ENCODE results near the gene EPB41L1. TPM values are rescaled to one million over a fixed set of nuclear protein-coding genes. Genes with fewer than 3 reads are reported as not detected.
A peak's percentile ranks its signal among the peaks of the same experiment; 100 is the strongest.

Gene EPB41L1
- total RNA-seq, 1 donor from 2014 or later = 35.6 TPM

- no peak for TF ChIP-seq CTCF (IDR thresholded peaks at IDR 0.05; ENCODE audit: unreplicated experiment)
- Mint-ChIP-seq H3K9me3 (ENCODE audit: low read depth) (no peaks in the 10 kb centered on the region), H3K36me3 (ENCODE audit: insufficient read depth) (no peaks in the 10 kb centered on the region), H3K27ac (peak overlapping the region; percentile 38), H3K4me3 (ENCODE audit: low read depth) (no peak overlapping the region), H3K4me1 (ENCODE audit: low read depth) (peaks cover 6% of the 10 kb centered on the region), H3K27me3 (peaks cover 4% of the 10 kb centered on the region)
- DNase-seq (ENCODE audit: low spot score, unreplicated experiment) = no peak
These were observed 10.2 kb upstream of the EPB41L1 start for GRCh38 chr20:36144336-36144735.

GRCh38 chr20:36145877-36146707, 8.4 kb upstream of the EPB41L1 start:
- no peaks in the 10 kb centered on the region for H3K9me3 Mint-ChIP-seq (ENCODE audit: low read depth)

GRCh38 chr20:36147690-36148089, 6.8 kb upstream of the EPB41L1 start:
- no peak for DNase-seq (ENCODE audit: low spot score, unreplicated experiment)
- Mint-ChIP-seq H3K9me3 (ENCODE audit: low read depth) (no peaks in the 10 kb centered on the region), H3K27ac (no peak overlapping the region), H3K27me3 (peaks cover 10% of the 10 kb centered on the region), H3K4me1 (ENCODE audit: low read depth) (peaks cover 7% of the 10 kb centered on the region), H3K36me3 (ENCODE audit: insufficient read depth) (no peaks in the 10 kb centered on the region), H3K4me3 (ENCODE audit: low read depth) (no peak overlapping the region)
- TF ChIP-seq CTCF (IDR thresholded peaks at IDR 0.05; ENCODE audit: unreplicated experiment) = no peak

More at GRCh38 chr20:36145877-36146707, 8.4 kb upstream of the EPB41L1 start:
- no peak overlapping the region for H3K27ac Mint-ChIP-seq
- no peak overlapping the region for H3K4me3 Mint-ChIP-seq (ENCODE audit: low read depth)
- no peak for TF ChIP-seq CTCF (IDR thresholded peaks at IDR 0.05; ENCODE audit: unreplicated experiment)
- H3K4me1 Mint-ChIP-seq (ENCODE audit: low read depth) = peaks cover 6% of the 10 kb centered on the region
- DNase-seq (ENCODE audit: low spot score, unreplicated experiment) = no peak
- peaks cover 4% of the 10 kb centered on the region for H3K27me3 Mint-ChIP-seq
- no peaks in the 10 kb centered on the region for H3K36me3 Mint-ChIP-seq (ENCODE audit: insufficient read depth)

- TF ChIP-seq CTCF (IDR thresholded peaks at IDR 0.05; ENCODE audit: unreplicated experiment) = no peak
- H3K4me1 Mint-ChIP-seq (ENCODE audit: low read depth) = peaks cover 7% of the 10 kb centered on the region
- DNase-seq (ENCODE audit: low spot score, unreplicated experiment) = no peak
- H3K4me3 Mint-ChIP-seq (ENCODE audit: low read depth) = no peak overlapping the region
- no peaks in the 10 kb centered on the region for H3K36me3 Mint-ChIP-seq (ENCODE audit: insufficient read depth)
- no peaks in the 10 kb centered on the region for H3K9me3 Mint-ChIP-seq (ENCODE audit: low read depth)
- peaks cover 17% of the 10 kb centered on the region for H3K27me3 Mint-ChIP-seq
- no peak overlapping the region for H3K27ac Mint-ChIP-seq
These were observed 6.1 kb upstream of the EPB41L1 start for GRCh38 chr20:36148439-36148838.

GRCh38 chr20:36149012-36149411, 5.5 kb upstream of the EPB41L1 start:
- Mint-ChIP-seq H3K27ac (no peak overlapping the region), H3K4me1 (ENCODE audit: low read depth) (peaks cover 7% of the 10 kb centered on the region), H3K9me3 (ENCODE audit: low read depth) (no peaks in the 10 kb centered on the region), H3K36me3 (ENCODE audit: insufficient read depth) (no peaks in the 10 kb centered on the region), H3K4me3 (ENCODE audit: low read depth) (no peak overlapping the region), H3K27me3 (peaks cover 19% of the 10 kb centered on the region)
- TF ChIP-seq CTCF (IDR thresholded peaks at IDR 0.05; ENCODE audit: unreplicated experiment) = no peak
- no peak for DNase-seq (ENCODE audit: low spot score, unreplicated experiment)
